ENCODE measurements around the gene DNASE1. TPM values are rescaled to one million over a fixed set of nuclear protein-coding genes. Genes with fewer than 3 reads are reported as not detected.
"Not testable (repeated sequence)": the region's sequence is repeated elsewhere in the genome, so short reads cannot be mapped to it uniquely, and the experiment has no call there.

DNASE1 gene
- total RNA-seq, 1 donor from 2014 or later: 6.8 TPM

- DNase-seq (ENCODE audit: low read depth) (no peak), FAIRE-seq (no peak)
- TF ChIP-seq CTCF (IDR thresholded peaks at IDR 0.05; ENCODE audit: insufficient read depth, low read length, severe bottlenecking): no peak
- Histone ChIP-seq H3K36me3 (ENCODE audit: control insufficient read depth, insufficient read depth, low read length) (peaks cover 11% of the 10 kb centered on the region), H3K4me3 (ENCODE audit: low read depth, low read length) (no peak overlapping the region), H3K27me3 (ENCODE audit: control insufficient read depth, insufficient read depth, low read length) (no peaks in the 10 kb centered on the region)
Measured at GRCh38 chr16:3652373-3653195, 1.9 kb upstream of the DNASE1 start.

GRCh38 chr16:3655030-3655395, 522 bp downstream of the DNASE1 start:
- FAIRE-seq: peak; percentile 43
- no peak for DNase-seq (ENCODE audit: low read depth)
- H3K4me3 ChIP-seq (ENCODE audit: low read depth, low read length): no peak overlapping the region
- peaks cover 18% of the 10 kb centered on the region for H3K36me3 ChIP-seq (ENCODE audit: control insufficient read depth, insufficient read depth, low read length)
- H3K27me3 ChIP-seq (ENCODE audit: control insufficient read depth, insufficient read depth, low read length): no peaks in the 10 kb centered on the region
- no peak for TF ChIP-seq CTCF (IDR thresholded peaks at IDR 0.05; ENCODE audit: insufficient read depth, low read length, severe bottlenecking)

GRCh38 chr16:3655396-3656159, 1.1 kb downstream of the DNASE1 start:
- no peak overlapping the region for H3K4me3 ChIP-seq (ENCODE audit: low read depth, low read length)
- no peak for DNase-seq (ENCODE audit: low read depth)
- no peak for FAIRE-seq
- TF ChIP-seq CTCF (IDR thresholded peaks at IDR 0.05; ENCODE audit: insufficient read depth, low read length, severe bottlenecking): no peak
- peaks cover 18% of the 10 kb centered on the region for H3K36me3 ChIP-seq (ENCODE audit: control insufficient read depth, insufficient read depth, low read length)
- H3K27me3 ChIP-seq (ENCODE audit: control insufficient read depth, insufficient read depth, low read length): no peaks in the 10 kb centered on the region

GRCh38 chr16:3656160-3656490, 1.6 kb downstream of the DNASE1 start:
- peaks cover 18% of the 10 kb centered on the region for H3K36me3 ChIP-seq (ENCODE audit: control insufficient read depth, insufficient read depth, low read length)
- DNase-seq (ENCODE audit: low read depth); H3K27me3 ChIP-seq (ENCODE audit: control insufficient read depth, insufficient read depth, low read length); H3K4me3 ChIP-seq (ENCODE audit: low read depth, low read length); FAIRE-seq: not testable (repeated sequence)

- peaks cover 24% of the 10 kb centered on the region for H3K36me3 ChIP-seq (ENCODE audit: control insufficient read depth, insufficient read depth, low read length)
- no peak for DNase-seq (ENCODE audit: low read depth)
- no peak for FAIRE-seq
- TF ChIP-seq CTCF (IDR thresholded peaks at IDR 0.05; ENCODE audit: insufficient read depth, low read length, severe bottlenecking): no peak
- H3K4me3 ChIP-seq (ENCODE audit: low read depth, low read length): no peak overlapping the region
- H3K27me3 ChIP-seq (ENCODE audit: control insufficient read depth, insufficient read depth, low read length): no peaks in the 10 kb centered on the region
Measured at GRCh38 chr16:3656491-3657468, 2.3 kb downstream of the DNASE1 start.
